ENCODE data around the gene ZNF462.

The ZNF462 gene

GRCh38 chr9:106862821-106863720, at the start of gene ZNF462:
Gene ZNF462 (plus strand): TSS chr9:106863166. CDS start chr9:106923384, 60,218 bp downstream.
- peak; percentile 26; the same call in 1 of the 2 replicates for TF ChIP-seq CTCF (conservative IDR thresholded peaks at IDR 0.05; ENCODE audit: low read depth, low read length)
- Histone ChIP-seq H3K27ac (peak within 1 kb of the TSS; percentile 62), H3K36me3 (ENCODE audit: insufficient read depth) (no peaks in the 10 kb centered on the region), H3K4me2 (peak within 1 kb of the TSS; percentile 93), H4K20me1 (ENCODE audit: insufficient read depth) (no peaks in the 10 kb centered on the region), H3K79me2 (ENCODE audit: insufficient read depth, low read depth) (peaks cover 11% of the 10 kb centered on the region; the same call in 1 of the 2 replicates), H3K27me3 (ENCODE audit: insufficient read depth, low read depth) (no peaks in the 10 kb centered on the region), H3K9ac (peak within 1 kb of the TSS; percentile 81), H3K4me3 (IDR thresholded peaks at IDR 0.05; ENCODE audit: insufficient read depth, low read depth, low read length) (no peak within 1 kb of the TSS), H2AFZ (ENCODE audit: low read depth) (peak within 1 kb of the TSS; percentile 98), H3K4me1 (ENCODE audit: low read depth, poor library complexity, severe bottlenecking) (peaks cover 8% of the 10 kb centered on the region)

- no peak overlapping the region for H2AFZ ChIP-seq (ENCODE audit: low read depth)
- H3K27ac ChIP-seq: no peak overlapping the region
- no peak overlapping the region for H3K4me3 ChIP-seq (IDR thresholded peaks at IDR 0.05; ENCODE audit: insufficient read depth, low read depth, low read length)
- H3K79me2 ChIP-seq (ENCODE audit: insufficient read depth, low read depth): no peaks in the 10 kb centered on the region
- TF ChIP-seq CTCF (conservative IDR thresholded peaks at IDR 0.05; ENCODE audit: low read depth, low read length): no peak
- H3K27me3 ChIP-seq (ENCODE audit: insufficient read depth, low read depth): no peaks in the 10 kb centered on the region
- no peaks in the 10 kb centered on the region for H3K36me3 ChIP-seq (ENCODE audit: insufficient read depth)
- H3K9ac ChIP-seq: no peak overlapping the region
- H4K20me1 ChIP-seq (ENCODE audit: insufficient read depth): no peaks in the 10 kb centered on the region
- H3K4me1 ChIP-seq (ENCODE audit: low read depth, poor library complexity, severe bottlenecking): no peaks in the 10 kb centered on the region
- H3K4me2 ChIP-seq: no peak overlapping the region
Measured at GRCh38 chr9:106816524-106816923, 46.4 kb upstream of the ZNF462 start.

- Histone ChIP-seq H3K36me3 (ENCODE audit: insufficient read depth) (no peaks in the 10 kb centered on the region), H3K4me2 (no peak overlapping the region), H3K27ac (no peak overlapping the region), H3K4me1 (ENCODE audit: low read depth, poor library complexity, severe bottlenecking) (no peaks in the 10 kb centered on the region), H3K9ac (no peak overlapping the region), H3K27me3 (ENCODE audit: insufficient read depth, low read depth) (no peaks in the 10 kb centered on the region), H3K4me3 (IDR thresholded peaks at IDR 0.05; ENCODE audit: insufficient read depth, low read depth, low read length) (no peak overlapping the region), H4K20me1 (ENCODE audit: insufficient read depth) (no peaks in the 10 kb centered on the region), H3K79me2 (ENCODE audit: insufficient read depth, low read depth) (no peaks in the 10 kb centered on the region), H2AFZ (ENCODE audit: low read depth) (no peak overlapping the region)
- TF ChIP-seq CTCF (conservative IDR thresholded peaks at IDR 0.05; ENCODE audit: low read depth, low read length): no peak
Measured at GRCh38 chr9:106818034-106818433, 44.9 kb upstream of the ZNF462 start.

- Histone ChIP-seq H3K79me2 (ENCODE audit: insufficient read depth, low read depth) (no peaks in the 10 kb centered on the region), H3K36me3 (ENCODE audit: insufficient read depth) (no peaks in the 10 kb centered on the region), H3K4me3 (IDR thresholded peaks at IDR 0.05; ENCODE audit: insufficient read depth, low read depth, low read length) (no peak overlapping the region), H3K4me1 (ENCODE audit: low read depth, poor library complexity, severe bottlenecking) (no peaks in the 10 kb centered on the region), H4K20me1 (ENCODE audit: insufficient read depth) (no peaks in the 10 kb centered on the region), H3K4me2 (no peak overlapping the region), H3K27ac (no peak overlapping the region), H2AFZ (ENCODE audit: low read depth) (no peak overlapping the region), H3K27me3 (ENCODE audit: insufficient read depth, low read depth) (no peaks in the 10 kb centered on the region), H3K9ac (no peak overlapping the region)
- TF ChIP-seq CTCF (conservative IDR thresholded peaks at IDR 0.05; ENCODE audit: low read depth, low read length): no peak
Measured at GRCh38 chr9:106820866-106821265, 42.1 kb upstream of the ZNF462 start.
